Epithelial cell of proximal tubule (primary cell): ENCODE data around the gene PADI6. TPM values are rescaled to one million over a fixed set of nuclear protein-coding genes. Genes with fewer than 3 reads are reported as not detected.

Experiments
- DNase-seq: peaks from one replicate; pipeline ENCODE4 v3.0.0-alpha.2; 2011; ENCODE audit warnings: low read depth
- H3K4me3 ChIP-seq: 2 replicates; pipeline ENCODE4 v1.5.1; 2011; ENCODE audit warnings: low read depth, mild to moderate bottlenecking, low read length
- total RNA-seq: library from RNA; depleted of rRNA; stranded (reverse); fragments of >200 nt; gene quantifications from 2 replicates; pipeline ENCODE4 v1.2.3, GENCODE V29; 2015
- TF ChIP-seq, protein P1 (sequence below): conservative IDR thresholded peaks from 2 replicates; pipeline ENCODE4 v1.5.1; 2012; ENCODE audit warnings: low read depth, mild to moderate bottlenecking, low read length

The PADI6 gene
- total RNA-seq, 1 donor from 2014 or later, result not detected

- TF ChIP-seq, protein P1, sequence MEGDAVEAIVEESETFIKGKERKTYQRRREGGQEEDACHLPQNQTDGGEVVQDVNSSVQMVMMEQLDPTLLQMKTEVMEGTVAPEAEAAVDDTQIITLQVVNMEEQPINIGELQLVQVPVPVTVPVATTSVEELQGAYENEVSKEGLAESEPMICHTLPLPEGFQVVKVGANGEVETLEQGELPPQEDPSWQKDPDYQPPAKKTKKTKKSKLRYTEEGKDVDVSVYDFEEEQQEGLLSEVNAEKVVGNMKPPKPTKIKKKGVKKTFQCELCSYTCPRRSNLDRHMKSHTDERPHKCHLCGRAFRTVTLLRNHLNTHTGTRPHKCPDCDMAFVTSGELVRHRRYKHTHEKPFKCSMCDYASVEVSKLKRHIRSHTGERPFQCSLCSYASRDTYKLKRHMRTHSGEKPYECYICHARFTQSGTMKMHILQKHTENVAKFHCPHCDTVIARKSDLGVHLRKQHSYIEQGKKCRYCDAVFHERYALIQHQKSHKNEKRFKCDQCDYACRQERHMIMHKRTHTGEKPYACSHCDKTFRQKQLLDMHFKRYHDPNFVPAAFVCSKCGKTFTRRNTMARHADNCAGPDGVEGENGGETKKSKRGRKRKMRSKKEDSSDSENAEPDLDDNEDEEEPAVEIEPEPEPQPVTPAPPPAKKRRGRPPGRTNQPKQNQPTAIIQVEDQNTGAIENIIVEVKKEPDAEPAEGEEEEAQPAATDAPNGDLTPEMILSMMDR, result no peak
- DNase-seq, result no peak
These were observed 42.0 kb downstream of the PADI6 start for GRCh38 chr1:17414022-17414421.

GRCh38 chr1:17416389-17416788, 44.4 kb downstream of the PADI6 start:
- no peak for DNase-seq
- TF ChIP-seq, protein P1, result no peak
- no peak overlapping the region for H3K4me3 ChIP-seq

More at GRCh38 chr1:17414022-17414421, 42.0 kb downstream of the PADI6 start:
- H3K4me3 ChIP-seq, result no peak overlapping the region

- TF ChIP-seq, protein P1, result peak; percentile 98
- H3K4me3 ChIP-seq, result no peak overlapping the region
- DNase-seq, result no peak
These were observed 47.8 kb downstream of the PADI6 start for GRCh38 chr1:17419626-17420328.

GRCh38 chr1:17420391-17420918, 48.5 kb downstream of the PADI6 start:
- TF ChIP-seq, protein P1, result no peak
- DNase-seq, result no peak
- H3K4me3 ChIP-seq, result no peak overlapping the region

GRCh38 chr1:17422461-17422860, 50.5 kb downstream of the PADI6 start:
- TF ChIP-seq, protein P1, result no peak
- DNase-seq, result no peak

DNA sequence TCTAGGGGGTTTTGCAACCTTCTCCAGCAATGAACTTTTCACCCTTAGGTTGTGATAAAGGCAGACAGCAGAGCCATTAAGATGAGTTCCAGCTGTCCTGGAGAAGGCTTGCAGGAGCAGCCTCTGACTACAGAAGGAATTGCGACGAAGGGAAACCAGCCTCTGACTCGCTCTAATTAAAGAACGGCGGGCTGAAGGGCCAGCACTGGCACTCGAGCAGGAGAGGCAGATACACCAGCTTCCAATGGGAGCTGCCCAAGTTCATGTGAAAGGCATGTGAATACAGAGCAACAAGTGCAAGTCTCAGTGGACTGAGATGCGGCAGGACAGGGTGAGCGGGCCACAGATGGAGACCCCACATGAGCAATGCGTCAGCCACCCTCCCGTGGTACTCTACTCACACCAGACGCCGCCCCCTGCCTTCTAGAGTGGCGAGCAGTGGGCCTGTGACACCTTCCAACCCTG, 51.8 kb downstream of the PADI6 start:
- DNase-seq, result no peak
- TF ChIP-seq, protein P1, result no peak
- H3K4me3 ChIP-seq, result no peak overlapping the region

More at GRCh38 chr1:17422461-17422860, 50.5 kb downstream of the PADI6 start:
- H3K4me3 ChIP-seq, result no peak overlapping the region
